Fibroblast of lung (primary cell): Measurements from ENCODE around the gene FAM53C. TPM values are rescaled to one million over a fixed set of nuclear protein-coding genes. Genes with fewer than 3 reads are reported as not detected.

Experiments used
- DNase-seq, 2 donors: peaks; one replicate each; pipeline versions ENCODE4 v3.0.0 to v3.0.0-alpha.2; 2010; ENCODE audit warnings: low read depth in 2 of 2
- H2AFZ ChIP-seq: 2 replicates; pipeline ENCODE4 v1.5.1; 2012; ENCODE audit warnings: low read length, control low read depth, inconsistent platforms
- H3K27ac ChIP-seq: 2 replicates; pipeline ENCODE4 v1.5.1; 2011; ENCODE audit warnings: low read length, control low read depth; ENCODE audit not compliant: insufficient read depth
- H3K27me3 ChIP-seq: 2 replicates; pipeline ENCODE4 v1.5.1; 2011; ENCODE audit warnings: mild to moderate bottlenecking, low read length; ENCODE audit not compliant: control insufficient read depth, insufficient read depth
- H3K36me3 ChIP-seq: 2 replicates; pipeline ENCODE4 v1.5.1; 2011; ENCODE audit warnings: low read length; ENCODE audit not compliant: control insufficient read depth, insufficient read depth
- H3K4me1 ChIP-seq: 2 replicates; pipeline ENCODE4 v1.5.1; 2011; ENCODE audit warnings: low read length; ENCODE audit not compliant: control insufficient read depth, insufficient read depth; ENCODE audit errors: extremely low read depth
- H3K4me2 ChIP-seq: 2 replicates; pipeline ENCODE4 v1.5.1; 2011; ENCODE audit warnings: low read length, control low read depth; ENCODE audit not compliant: insufficient read depth; ENCODE audit errors: extremely low read depth
- H3K4me3 ChIP-seq, 4 experiments: fragments of 200-600 bp in 1 of 4; sonication (generic) in 1 of 4; replicated peaks in 1 of 4; 2 replicates each; pipeline ENCODE4 v1.5.1; 2011 to 2016; ENCODE audit warnings: low read length in 4 of 4, low read depth in 3 of 4, mild to moderate bottlenecking in 3 of 4, control low read depth in 2 of 4, inconsistent platforms in 1 of 4, mixed read lengths in 1 of 4; ENCODE audit not compliant: insufficient read depth in 1 of 4; ENCODE audit errors: control extremely low read depth in 1 of 4
- H3K79me2 ChIP-seq: 2 replicates; pipeline ENCODE4 v1.5.1; 2012; ENCODE audit warnings: mild to moderate bottlenecking, low read length, inconsistent platforms; ENCODE audit not compliant: control insufficient read depth, insufficient read depth
- H3K9ac ChIP-seq: 2 replicates; pipeline ENCODE4 v1.5.1; 2011; ENCODE audit warnings: mild to moderate bottlenecking, low read length, control low read depth; ENCODE audit not compliant: insufficient read depth
- H3K9me3 ChIP-seq: 2 replicates; pipeline ENCODE4 v1.5.1; 2012; ENCODE audit warnings: low read depth, low read length; ENCODE audit not compliant: control insufficient read depth, insufficient read depth
- H4K20me1 ChIP-seq: 2 replicates; pipeline ENCODE4 v1.5.1; 2011; ENCODE audit warnings: low read length; ENCODE audit not compliant: control insufficient read depth, insufficient read depth; ENCODE audit errors: extremely low read depth
- CTCF ChIP-seq, 2 donors: IDR thresholded peaks in 1 of 2; conservative IDR thresholded peaks in 1 of 2; 1 replicate in 1 of 2; 2 replicates in 1 of 2; pipeline ENCODE4 v1.5.1; 2011 to 2012; ENCODE audit warnings: low read length in 2 of 2, control low read depth in 1 of 2, inconsistent platforms in 1 of 2, low read depth in 1 of 2, mild to moderate bottlenecking in 1 of 2
- EZH2 ChIP-seq: IDR thresholded peaks from 2 replicates; pipeline ENCODE4 v1.5.1; 2012; ENCODE audit warnings: low read length, control low read depth, mild to moderate bottlenecking; ENCODE audit errors: missing control alignments
- polyA plus RNA-seq, 2 donors: library from polyadenylated mRNA; depleted of rRNA in 1 of 2; stranded (reverse) in 1 of 2; unstranded in 1 of 2; fragments of >200 nt; gene quantifications; 2 replicates each; pipeline ENCODE4 v1.2.1, GENCODE V29; 2011 to 2012; ENCODE audit warnings: missing spikeins in 1 of 2
- total RNA-seq: library from RNA; depleted of rRNA; stranded (reverse); fragments of >200 nt; gene quantifications from 2 replicates; pipeline ENCODE4 v1.2.1, GENCODE V29; 2014

FAM53C gene
- total and polyA plus RNA-seq, 2 donors (not counting 1 experiment from before 2014, with no cell fraction given): 30.3 to 44.9 TPM

- no peaks in the 10 kb centered on the region for H3K27me3 ChIP-seq
- no peaks in the 10 kb centered on the region for H3K9me3 ChIP-seq
- no peaks in the 10 kb centered on the region for H4K20me1 ChIP-seq
- H2AFZ ChIP-seq: no peak overlapping the region
- H3K9ac ChIP-seq: no peak overlapping the region
- DNase-seq: no peak
- peaks cover 26% of the 10 kb centered on the region for H3K79me2 ChIP-seq
- no peak overlapping the region for H3K4me2 ChIP-seq
- no peaks in the 10 kb centered on the region for H3K4me1 ChIP-seq
- H3K27ac ChIP-seq: no peak overlapping the region
- TF ChIP-seq EZH2 (no peak), CTCF (conservative IDR thresholded peaks at IDR 0.05 in 1 of 2, IDR thresholded peaks at IDR 0.05 in 1 of 2; ENCODE audit: low read depth in 1 of 2, low read length in 2 of 2) (no peak)
- H3K4me3 ChIP-seq: no peak overlapping the region
- no peaks in the 10 kb centered on the region for H3K36me3 ChIP-seq
Observed at GRCh38 chr5:138372225-138372624, 34.2 kb downstream of the FAM53C start.

- Histone ChIP-seq H3K4me1 (no peaks in the 10 kb centered on the region), H3K79me2 (peaks cover 26% of the 10 kb centered on the region)
- TF ChIP-seq CTCF (conservative IDR thresholded peaks at IDR 0.05 in 1 of 2, IDR thresholded peaks at IDR 0.05 in 1 of 2; ENCODE audit: low read depth in 1 of 2, low read length in 2 of 2): no peak
- no peak for TF ChIP-seq EZH2
Observed at GRCh38 chr5:138372653-138373052, 34.6 kb downstream of the FAM53C start.

GRCh38 chr5:138382347-138382746 lies 44.3 kb downstream of the FAM53C start:
- H3K27me3 ChIP-seq: no peaks in the 10 kb centered on the region
- DNase-seq: no peak

More at GRCh38 chr5:138372653-138373052, 34.6 kb downstream of the FAM53C start:
- Histone ChIP-seq H3K27ac (no peak overlapping the region), H3K27me3 (no peaks in the 10 kb centered on the region), H3K4me2 (no peak overlapping the region), H3K9me3 (no peaks in the 10 kb centered on the region), H3K4me3 (no peak overlapping the region), H3K9ac (no peak overlapping the region), H2AFZ (no peak overlapping the region), H3K36me3 (no peaks in the 10 kb centered on the region), H4K20me1 (no peaks in the 10 kb centered on the region)
- no peak for DNase-seq

More at GRCh38 chr5:138382347-138382746, 44.3 kb downstream of the FAM53C start:
- peaks cover 10% of the 10 kb centered on the region for H3K36me3 ChIP-seq
- H3K4me3 ChIP-seq: no peak overlapping the region
- no peaks in the 10 kb centered on the region for H4K20me1 ChIP-seq
- no peak overlapping the region for H3K27ac ChIP-seq
- H3K4me2 ChIP-seq: no peak overlapping the region
- no peak overlapping the region for H2AFZ ChIP-seq
- no peak for TF ChIP-seq EZH2
- TF ChIP-seq CTCF (conservative IDR thresholded peaks at IDR 0.05 in 1 of 2, IDR thresholded peaks at IDR 0.05 in 1 of 2; ENCODE audit: low read depth in 1 of 2, low read length in 2 of 2): no peak
- H3K9ac ChIP-seq: no peak overlapping the region
- H3K79me2 ChIP-seq: no peaks in the 10 kb centered on the region
- no peaks in the 10 kb centered on the region for H3K4me1 ChIP-seq
- no peaks in the 10 kb centered on the region for H3K9me3 ChIP-seq
